Esophagus squamous epithelium (tissue), 5 donors: ENCODE measurements around the gene GNG12. TPM values are rescaled to one million over a fixed set of nuclear protein-coding genes. Genes with fewer than 3 reads are reported as not detected.
"Not testable (repeated sequence)": the region's sequence is repeated elsewhere in the genome, so short reads cannot be mapped to it uniquely, and the experiment has no call there.

Experiments used
- DNase-seq: peaks from one replicate; lab custom pipeline; 2025; lab: John Stamatoyannopoulos, UW
- H3K27ac ChIP-seq, 4 donors: fragments of 200-600 bp; sonication (generic); one replicate each; pipeline ENCODE4 v1.5.1; 2016 to 2019; ENCODE audit warnings: mild to moderate bottlenecking in 1 of 4
- H3K27me3 ChIP-seq, 4 donors: fragments of 200-600 bp; sonication (generic); 1 replicate in 3 of 4; 2 replicates in 1 of 4; pipeline versions ENCODE4 v1.5.1 to v1.6.0; 2017 to 2021; ENCODE audit warnings: antibody characterized with exemption in 1 of 4
- H3K36me3 ChIP-seq, 3 donors: fragments of 200-600 bp; sonication (generic); one replicate each; pipeline ENCODE4 v1.5.1; 2016 to 2019
- H3K4me1 ChIP-seq, 3 donors: fragments of 200-600 bp; sonication (generic); one replicate each; pipeline ENCODE4 v1.5.1; 2017 to 2019
- H3K4me3 ChIP-seq, 4 donors: fragments of 200-600 bp; sonication (generic); 1 replicate in 3 of 4; 2 replicates in 1 of 4; pipeline ENCODE4 v1.5.1; 2016 to 2019; ENCODE audit warnings: mild to moderate bottlenecking in 2 of 4, moderate library complexity in 1 of 4
- H3K9me3 ChIP-seq, 3 donors: fragments of 200-600 bp; sonication (generic); one replicate each; pipeline ENCODE4 v1.5.1; 2016 to 2019
- POLR2A ChIP-seq, 4 donors: fragments of 450-650 bp; IDR thresholded peaks; one replicate each; pipeline ENCODE4 v1.6.1; 2017; ENCODE audit warnings: antibody characterized with exemption in 4 of 4, mild to moderate bottlenecking in 4 of 4, moderate library complexity in 3 of 4
- WGBS, 2 donors: methylation state at CpG; one replicate each; pipeline ENCODE4 v1.1.5; 2018; 5-methylcytosine and 5-hydroxymethylcytosine counted together
- intact Hi-C: fragments of 100-400 bp; cut with DNase I; formaldehyde crosslinking; loops from one replicate; pipeline ENCODE4 v1.15.0; 2022
- small RNA-seq, 4 donors: library from RNA; depleted of rRNA; stranded (forward); fragments of <200 nt; gene quantifications; one replicate each; pipeline ENCODE3, GENCODE V24; 2016
- total RNA-seq, 4 donors: library from RNA; depleted of rRNA; stranded (reverse); fragments of >200 nt; gene quantifications; one replicate each; pipeline ENCODE4 v1.1.0, GENCODE V29; 2016
- TF ChIP-seq, protein P1 (sequence below), 6 experiments: fragments of 450-650 bp in 4 of 6; fragments of 200-600 bp in 2 of 6; sonication (generic) in 2 of 6; IDR thresholded peaks; one replicate each; pipeline ENCODE4 v1.5.1; 2016 to 2019; ENCODE audit warnings: antibody characterized with exemption in 6 of 6, mild to moderate bottlenecking in 4 of 6, moderate library complexity in 4 of 6
- donor health status: DM: yes; HTN: yes; CAD: no.

The GNG12 gene
- total RNA-seq, 4 donors from 2014 or later: 65.4 to 104 (median 89.9) TPM

DNA sequence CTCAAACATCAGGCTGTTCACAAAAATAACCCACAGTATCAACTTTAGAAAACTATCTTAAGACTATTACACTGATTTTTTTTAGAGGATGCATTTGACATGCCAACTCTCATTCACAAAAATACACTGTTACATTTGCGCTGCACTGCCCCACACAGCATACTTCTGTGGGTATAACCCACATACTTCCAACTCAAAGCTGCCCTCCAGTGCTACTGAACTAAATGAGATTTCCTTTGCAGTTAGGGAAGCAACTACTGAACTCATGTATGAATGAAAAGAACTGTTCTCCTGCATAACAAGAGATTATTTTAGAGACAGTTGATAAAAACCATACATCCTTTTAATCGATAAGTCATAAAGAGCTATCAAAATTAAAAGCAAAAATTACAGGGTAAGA, 174.0 kb downstream of the GNG12 start:
- DNase-seq: no peak
- Histone ChIP-seq H3K36me3 (no peaks in the 10 kb centered on the region), H3K4me3 (no peak overlapping the region), H3K4me1 (no peaks in the 10 kb centered on the region), H3K27me3 (no peaks in the 10 kb centered on the region), H3K27ac (no peak overlapping the region), H3K9me3 (no peaks in the 10 kb centered on the region)
- intact Hi-C loops: no loop called here
- TF ChIP-seq, protein P1, sequence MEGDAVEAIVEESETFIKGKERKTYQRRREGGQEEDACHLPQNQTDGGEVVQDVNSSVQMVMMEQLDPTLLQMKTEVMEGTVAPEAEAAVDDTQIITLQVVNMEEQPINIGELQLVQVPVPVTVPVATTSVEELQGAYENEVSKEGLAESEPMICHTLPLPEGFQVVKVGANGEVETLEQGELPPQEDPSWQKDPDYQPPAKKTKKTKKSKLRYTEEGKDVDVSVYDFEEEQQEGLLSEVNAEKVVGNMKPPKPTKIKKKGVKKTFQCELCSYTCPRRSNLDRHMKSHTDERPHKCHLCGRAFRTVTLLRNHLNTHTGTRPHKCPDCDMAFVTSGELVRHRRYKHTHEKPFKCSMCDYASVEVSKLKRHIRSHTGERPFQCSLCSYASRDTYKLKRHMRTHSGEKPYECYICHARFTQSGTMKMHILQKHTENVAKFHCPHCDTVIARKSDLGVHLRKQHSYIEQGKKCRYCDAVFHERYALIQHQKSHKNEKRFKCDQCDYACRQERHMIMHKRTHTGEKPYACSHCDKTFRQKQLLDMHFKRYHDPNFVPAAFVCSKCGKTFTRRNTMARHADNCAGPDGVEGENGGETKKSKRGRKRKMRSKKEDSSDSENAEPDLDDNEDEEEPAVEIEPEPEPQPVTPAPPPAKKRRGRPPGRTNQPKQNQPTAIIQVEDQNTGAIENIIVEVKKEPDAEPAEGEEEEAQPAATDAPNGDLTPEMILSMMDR (IDR thresholded peaks at IDR 0.05): no peak
- no peak for TF ChIP-seq POLR2A (IDR thresholded peaks at IDR 0.05)
- WGBS, 2 donors: 78 to 97% methylated on average over 2 of the region's 2 CpGs

DNA sequence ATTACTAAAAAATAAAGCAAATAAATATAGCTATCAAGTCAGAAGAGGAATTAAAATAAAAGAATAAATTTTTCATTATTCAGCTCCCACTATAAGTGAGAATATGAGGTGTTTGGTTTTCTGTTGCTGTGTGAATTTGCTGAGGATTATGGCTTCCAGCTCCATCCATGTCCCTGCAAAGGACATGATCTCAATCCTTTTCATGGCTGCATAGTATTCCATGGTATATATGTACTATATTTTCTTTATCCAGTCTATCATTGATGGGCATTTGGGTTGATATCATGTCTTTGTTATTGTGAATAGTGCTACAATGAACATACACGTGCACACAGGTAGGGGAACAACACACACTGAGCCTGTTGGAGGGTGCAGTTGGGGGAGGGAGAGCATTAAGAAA, 176.1 kb downstream of the GNG12 start:
- H3K27ac ChIP-seq, H3K36me3 ChIP-seq, H3K9me3 ChIP-seq, H3K27me3 ChIP-seq, intact Hi-C loops, H3K4me1 ChIP-seq, H3K4me3 ChIP-seq, DNase-seq: not testable (repeated sequence)
- 80 to 100% methylated on average over 1 of the region's 1 CpG for WGBS, 2 donors

DNA sequence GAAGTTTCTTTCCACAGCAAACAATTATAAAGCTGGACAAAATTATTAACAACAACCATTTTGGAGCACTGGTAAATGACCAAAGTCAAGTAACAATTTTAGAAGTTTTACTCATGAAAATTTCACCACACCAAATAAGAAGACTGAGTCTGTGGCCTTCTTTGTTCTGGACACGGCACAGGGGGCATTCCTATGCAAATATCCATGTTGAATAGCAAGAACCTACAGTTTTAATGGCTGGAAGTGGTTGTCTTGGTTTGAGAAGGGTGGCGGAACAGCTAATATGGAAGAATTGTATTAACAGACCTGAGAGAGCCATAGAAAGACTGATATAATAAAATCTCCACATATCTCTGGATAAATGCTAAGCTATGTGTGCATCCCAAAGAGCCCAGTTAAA, 177.7 kb downstream of the GNG12 start:
- no peaks in the 10 kb centered on the region for H3K9me3 ChIP-seq
- TF ChIP-seq POLR2A (IDR thresholded peaks at IDR 0.05): no peak
- TF ChIP-seq, protein P1 (IDR thresholded peaks at IDR 0.05): no peak
- no peak overlapping the region for H3K27ac ChIP-seq
- no peak for DNase-seq
- intact Hi-C loops: no loop called here
- WGBS, 2 donors: 89 to 92% methylated on average over 2 of the region's 2 CpGs
- no peaks in the 10 kb centered on the region for H3K27me3 ChIP-seq
- H3K36me3 ChIP-seq: no peaks in the 10 kb centered on the region
- H3K4me1 ChIP-seq: no peaks in the 10 kb centered on the region
- no peak overlapping the region for H3K4me3 ChIP-seq

DNA sequence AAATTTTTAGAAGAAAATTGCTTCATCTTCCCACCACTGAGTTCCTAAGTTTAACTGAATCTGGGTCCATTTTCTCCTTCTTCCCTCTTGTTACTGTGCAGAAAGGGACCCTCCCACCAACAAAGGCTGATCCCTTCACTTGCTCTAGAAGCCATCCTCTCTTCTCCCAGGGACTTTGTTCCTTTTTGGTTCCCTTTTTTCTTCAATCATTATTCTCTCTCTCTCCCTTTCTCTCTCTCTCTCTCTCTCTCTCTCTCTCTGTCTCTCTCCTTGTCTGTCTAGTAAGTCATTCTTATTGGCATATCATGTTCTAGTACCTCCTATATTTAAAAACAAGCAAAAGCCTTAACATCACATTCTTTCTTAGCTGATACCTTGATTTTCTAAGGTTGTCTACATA, 180.0 kb downstream of the GNG12 start:
- no peak for DNase-seq
- Histone ChIP-seq H3K9me3 (no peaks in the 10 kb centered on the region), H3K36me3 (no peaks in the 10 kb centered on the region), H3K27me3 (no peaks in the 10 kb centered on the region), H3K27ac (peak overlapping the region in 1 of 4 donors; percentile 9), H3K4me1 (no peaks in the 10 kb centered on the region), H3K4me3 (no peak overlapping the region)
- intact Hi-C loops: no loop called here
- no peak for TF ChIP-seq POLR2A (IDR thresholded peaks at IDR 0.05)
- TF ChIP-seq, protein P1 (IDR thresholded peaks at IDR 0.05): no peak

DNA sequence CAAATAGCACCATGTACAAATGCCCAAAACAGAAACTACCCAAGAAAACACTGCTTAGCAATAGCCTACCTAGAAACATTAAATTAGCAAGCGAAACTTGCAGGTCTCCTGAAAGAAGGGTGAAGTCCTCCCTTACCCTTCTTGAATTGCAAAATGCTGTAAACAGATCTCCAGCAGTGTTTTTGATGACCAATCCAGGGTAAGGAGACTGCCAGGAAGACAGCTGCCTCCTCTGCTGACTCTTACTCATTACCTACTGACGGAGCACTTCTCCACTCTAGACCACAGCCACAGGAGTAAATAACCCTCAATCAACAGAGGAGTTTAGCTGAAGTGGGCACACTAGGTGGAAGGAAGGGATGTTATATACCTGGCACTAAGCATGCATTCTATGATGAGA, 180.5 kb downstream of the GNG12 start:
- H3K27me3 ChIP-seq: no peaks in the 10 kb centered on the region
- H3K4me1 ChIP-seq: peaks cover 0 to 2% (median 0%) of the 10 kb centered on the region in 3 donors
- no peaks in the 10 kb centered on the region for H3K36me3 ChIP-seq
- 62 to 64% methylated on average over 2 of the region's 2 CpGs for WGBS, 2 donors
- DNase-seq: no peak
- no peak overlapping the region for H3K4me3 ChIP-seq
- no peaks in the 10 kb centered on the region for H3K9me3 ChIP-seq
- TF ChIP-seq POLR2A (IDR thresholded peaks at IDR 0.05): no peak
- TF ChIP-seq, protein P1 (IDR thresholded peaks at IDR 0.05): no peak
- intact Hi-C loops: no loop called here
- peak overlapping the region in 1 of 4 donors; percentile 9 for H3K27ac ChIP-seq

Small RNA genes within 50 kb of the gene (small RNA-seq; reads per million reads assigned to genes)
- gene RN7SL392P (0 reads per million in 4 donors), gene RNU7-80P (0 reads per million in 4 donors)

Other genes with a start within 250 kb of the GNG12 start
- gene GADD45A, start 148.3 kb downstream of the GNG12 start, total RNA-seq: 10 to 100 TPM; 35.2 to 62.6 (median 46.5) TPM
- gene DIRAS3, start 217.2 kb upstream of the GNG12 start, total RNA-seq: 1 to 10 TPM in 2 of 4 donors, under 1 TPM in 2; 0.57 to 1.3 (median 0.86) TPM